HG03108 (cell line): ENCODE measurements around the gene ABHD15.
A peak's percentile ranks its signal among the peaks of the same experiment; 100 is the strongest.

Experiments
- ATAC-seq: cut with Tn5 transposase; IDR thresholded peaks from one replicate; pipeline ENCODE4 v1.9.1; 2021; ENCODE audit warnings: moderate library complexity; ENCODE audit not compliant: unreplicated experiment

ABHD15 gene

DNA sequence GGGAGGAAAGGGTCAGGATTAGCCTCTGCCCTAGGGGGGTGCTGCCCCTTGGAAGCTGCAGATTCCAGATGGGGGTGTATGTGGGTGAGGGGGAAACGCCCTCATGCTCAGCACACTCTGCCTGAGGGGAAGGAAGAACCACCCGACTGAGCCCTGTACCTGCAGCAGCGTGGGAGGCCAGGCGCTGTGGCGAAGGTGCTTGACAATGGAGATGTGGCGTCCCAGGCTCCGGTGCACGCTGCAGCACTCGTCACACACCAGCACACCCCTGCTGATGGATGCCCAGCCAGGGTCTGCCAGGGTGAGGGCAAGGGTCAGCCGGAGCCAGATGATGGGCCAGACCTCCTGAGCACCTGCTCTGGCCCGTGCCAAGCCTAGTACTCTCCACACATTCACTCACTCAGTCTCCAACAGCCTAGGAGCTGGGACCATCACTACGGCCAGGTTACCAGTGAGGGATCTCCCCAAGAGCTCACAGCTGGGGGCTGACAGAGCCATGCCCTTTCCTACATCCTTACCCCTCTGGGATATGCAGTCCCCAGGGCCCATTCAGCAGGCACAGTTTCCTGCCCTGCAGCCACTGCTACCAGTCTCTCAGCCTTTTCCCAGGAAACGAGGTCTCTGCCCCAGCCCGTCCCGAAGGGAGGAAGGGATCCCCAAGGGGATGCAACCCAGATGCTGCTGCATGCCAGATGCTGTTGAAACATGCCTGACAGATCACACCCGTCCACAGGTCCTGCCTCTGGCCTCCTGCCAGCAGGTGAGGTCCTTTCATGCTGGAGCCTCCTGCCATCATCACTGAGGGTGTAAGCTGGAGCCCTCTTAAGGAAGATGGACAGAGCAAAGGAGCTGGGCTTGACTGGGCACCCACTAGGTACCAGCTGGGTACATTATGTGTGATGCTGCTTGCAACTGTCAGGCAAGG lies 16.7 kb upstream of the ABHD15 start:
- no peak for ATAC-seq

DNA sequence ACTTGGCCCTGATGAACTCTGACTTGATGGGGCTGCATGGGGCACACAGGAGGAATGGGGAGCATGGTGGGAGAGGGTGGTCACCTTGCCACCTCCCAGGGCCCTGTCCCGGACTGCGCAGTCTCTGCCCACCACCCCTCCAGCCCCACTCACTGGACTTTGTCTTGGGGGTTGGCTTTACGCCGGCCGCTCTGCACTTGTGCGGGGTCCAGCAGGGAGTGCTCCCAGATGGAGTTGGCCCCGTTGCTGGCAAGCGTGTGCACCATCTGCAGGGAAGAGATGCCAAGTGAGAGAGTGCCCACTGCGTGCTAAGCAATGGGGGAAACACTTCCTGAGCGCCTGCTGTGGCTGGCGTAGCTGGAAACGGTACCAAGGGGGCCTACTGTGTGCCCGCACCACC lies 15.9 kb upstream of the ABHD15 start:
- no peak for ATAC-seq

DNA sequence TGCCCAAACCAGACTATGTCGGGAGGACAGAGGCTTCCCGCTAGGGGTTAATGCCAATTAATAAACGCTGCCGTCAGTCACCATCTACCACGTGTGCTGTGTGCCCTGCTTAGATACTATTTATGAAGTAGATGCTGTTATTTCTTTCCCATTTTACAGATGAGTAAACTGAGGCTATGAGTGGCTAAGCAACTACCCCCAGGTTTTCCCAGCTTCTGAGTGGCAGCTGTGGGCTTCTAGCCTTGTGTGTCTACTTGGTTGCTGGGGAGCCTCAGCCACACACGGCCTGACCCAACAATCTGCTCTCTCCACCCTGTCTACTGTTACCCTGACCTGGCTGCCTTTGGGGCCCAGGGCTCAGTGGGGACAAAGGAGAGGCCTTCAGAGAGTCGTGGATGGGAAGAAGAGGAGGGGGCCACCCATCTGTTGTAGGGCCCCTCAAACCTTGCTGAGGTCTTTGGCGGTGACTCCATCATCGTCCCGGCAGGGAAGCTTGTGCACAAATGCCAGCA lies 15.5 kb upstream of the ABHD15 start:
- ATAC-seq, result no peak

DNA sequence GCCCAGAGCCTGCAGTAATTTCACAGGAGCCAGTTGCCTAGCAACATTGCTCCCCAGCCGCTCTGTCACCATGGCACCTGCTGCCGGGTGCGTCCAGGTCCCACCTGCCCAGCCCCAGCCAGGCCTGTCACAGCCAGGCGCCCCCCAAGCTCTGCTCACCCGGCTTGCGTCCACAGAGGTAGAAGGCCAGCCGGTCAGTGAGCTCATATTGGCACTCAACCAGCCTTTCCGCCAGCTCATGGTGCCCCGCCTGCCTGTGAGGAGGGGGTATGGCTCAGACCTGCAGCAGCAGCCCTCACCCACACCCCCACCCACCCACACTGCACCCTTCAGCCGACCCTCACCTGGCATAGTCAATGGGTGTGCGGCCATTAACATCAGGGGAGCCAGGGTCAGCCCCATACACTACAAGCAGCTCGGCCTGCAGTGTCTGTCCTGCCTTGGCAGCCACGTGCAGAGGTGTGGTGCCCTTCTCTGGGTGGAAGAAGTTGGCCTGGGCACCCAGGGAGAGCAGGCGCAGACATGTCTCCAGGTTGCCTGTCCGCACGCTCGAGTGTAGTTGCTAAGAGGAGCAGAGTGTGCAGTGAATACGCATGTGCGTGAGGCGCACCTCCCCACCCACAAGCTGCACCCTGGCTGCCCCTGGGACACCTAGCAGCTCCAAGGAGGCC lies 14.9 kb upstream of the ABHD15 start:
- no peak for ATAC-seq

DNA sequence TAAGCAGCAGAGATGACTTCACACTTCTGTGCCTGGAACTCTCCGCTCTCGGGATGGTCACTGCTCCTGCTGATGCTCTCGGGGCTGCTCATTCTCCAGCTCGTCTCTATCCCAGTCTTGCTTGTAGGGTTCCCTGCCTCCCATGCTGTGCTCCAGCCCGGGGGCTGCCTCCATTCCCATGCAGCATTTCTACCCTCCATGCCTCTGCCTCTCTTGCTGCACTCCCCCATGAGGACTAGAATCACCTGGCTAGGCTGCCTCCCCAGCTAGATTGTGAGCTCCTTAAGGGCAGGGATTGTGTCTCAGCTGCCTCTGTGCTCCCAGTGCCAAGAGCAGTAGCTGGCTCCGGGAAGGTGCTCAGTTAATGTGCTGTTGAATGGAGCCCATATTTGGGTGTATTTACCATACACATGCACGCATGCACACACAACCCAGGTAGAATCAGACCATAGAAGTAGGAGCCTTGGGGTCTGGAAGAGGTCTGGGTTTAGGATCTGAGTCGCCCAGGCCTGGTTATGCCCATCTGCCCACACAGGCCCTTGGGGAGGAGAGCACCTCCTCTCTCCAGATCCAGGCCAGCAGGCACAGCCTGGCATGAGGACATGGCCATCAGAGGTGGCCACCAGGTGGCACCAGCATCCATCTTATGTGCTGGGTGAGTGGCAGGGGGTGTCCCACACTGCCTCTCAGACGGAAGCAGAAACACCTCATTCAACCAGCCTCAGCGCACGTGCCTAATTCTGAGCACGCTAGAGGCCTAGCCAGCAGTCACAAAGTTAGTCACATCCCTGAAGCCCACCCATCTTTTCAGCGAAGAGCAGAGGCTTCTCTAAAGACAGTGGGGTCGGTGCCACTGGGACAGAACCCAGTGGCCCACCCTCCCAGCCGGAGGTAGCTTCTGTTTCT lies 13.3 kb upstream of the ABHD15 start:
- ATAC-seq, result peak; percentile 82

DNA sequence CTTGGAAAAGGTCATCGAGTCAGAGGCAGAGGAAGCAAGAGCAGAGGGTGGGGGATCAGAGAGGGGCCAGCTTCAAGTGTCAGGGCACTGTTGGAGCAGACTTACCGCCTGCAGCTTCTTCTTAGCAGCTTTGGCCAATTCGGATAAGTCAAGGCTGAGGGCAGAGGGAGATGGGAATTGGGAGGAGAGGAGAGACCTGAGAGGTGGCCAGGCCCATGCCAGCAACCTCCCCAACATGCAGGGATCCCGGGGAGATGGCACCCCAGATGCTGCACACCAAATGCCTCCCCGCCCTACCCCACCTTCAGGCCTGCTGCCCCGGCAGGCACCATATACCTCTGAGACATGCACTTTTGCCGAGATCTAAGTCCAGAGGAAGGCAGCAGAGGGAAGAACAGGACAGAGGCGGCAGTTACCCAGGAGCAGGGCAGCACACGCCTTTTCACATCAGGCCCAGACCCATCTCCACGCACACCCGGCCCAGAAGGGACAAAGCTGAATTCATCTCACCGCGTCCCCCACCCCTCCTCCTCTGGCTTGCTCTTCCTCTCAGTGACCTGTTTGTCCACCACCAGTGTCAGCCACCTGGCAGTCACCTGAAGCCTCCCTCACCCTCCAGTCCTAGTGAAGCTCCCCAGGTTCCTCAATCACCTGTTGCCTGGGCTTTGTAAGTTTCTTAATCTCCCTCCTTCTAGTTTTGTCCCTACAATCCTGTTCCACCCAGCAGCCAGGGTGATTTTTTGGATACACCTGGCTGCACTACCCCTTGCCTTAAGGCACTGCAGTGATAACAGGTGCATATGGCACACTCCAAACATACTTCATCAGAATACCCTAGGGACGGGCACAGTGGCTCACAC lies 12.0 kb upstream of the ABHD15 start:
- ATAC-seq, result no peak

DNA sequence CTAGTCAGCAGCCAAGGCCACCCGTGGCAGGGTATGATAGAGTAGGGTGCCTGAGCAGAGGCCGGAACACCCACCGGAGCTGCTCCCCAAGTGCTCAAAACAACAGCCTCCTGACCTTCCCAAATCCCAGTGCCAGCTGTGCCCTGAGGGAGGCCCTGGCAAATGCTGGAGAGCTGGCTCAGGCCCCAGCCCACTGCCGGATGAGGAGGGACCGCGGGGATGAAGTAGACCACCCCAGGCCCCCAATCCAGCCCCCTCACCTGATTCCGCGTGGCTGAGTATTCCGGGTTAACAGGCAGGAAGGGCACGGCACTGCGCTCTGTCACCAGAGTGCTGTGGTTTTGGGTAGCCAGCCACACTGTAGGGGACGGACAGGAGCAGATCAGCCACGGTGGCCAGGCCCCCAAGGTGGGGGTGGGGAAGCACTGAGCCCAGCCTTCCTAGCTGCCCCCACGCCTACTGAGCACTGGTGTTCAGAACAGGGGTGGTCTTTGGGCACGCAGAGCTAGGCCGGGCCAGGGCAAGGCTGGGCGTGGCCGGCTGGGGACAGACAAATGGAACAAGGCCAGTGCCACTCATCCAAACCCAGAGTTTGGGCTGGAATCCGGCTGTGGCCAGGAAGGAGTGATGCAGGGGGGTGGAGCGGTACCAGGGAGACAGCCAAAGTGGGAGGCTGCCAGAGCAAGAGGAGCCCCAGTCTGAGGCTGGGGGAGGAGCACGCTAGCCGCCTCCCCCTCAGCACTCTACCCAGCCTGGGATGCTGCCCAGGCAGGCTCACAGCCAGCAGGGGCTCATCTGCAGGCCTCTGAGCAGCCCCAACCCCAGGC lies 10.8 kb upstream of the ABHD15 start:
- ATAC-seq, result no peak

DNA sequence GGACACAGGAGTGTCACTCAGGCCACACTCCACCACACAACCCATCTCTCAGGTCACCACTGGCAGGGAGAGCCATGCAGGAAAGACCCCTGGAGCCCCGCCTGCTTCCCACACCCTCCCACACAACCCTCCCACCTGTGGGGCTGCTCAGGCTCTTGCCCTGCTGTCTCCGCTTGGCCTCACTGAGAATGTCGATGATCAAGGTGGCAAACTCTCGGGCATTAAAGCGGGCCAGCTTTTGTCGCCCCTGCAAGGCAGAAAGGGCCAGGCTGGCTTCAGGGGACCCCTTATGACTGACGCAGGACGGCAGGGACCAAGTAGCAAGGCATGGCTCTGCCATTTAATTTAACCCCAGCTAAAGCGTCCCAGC lies 10.1 kb upstream of the ABHD15 start:
- ATAC-seq, result no peak

DNA sequence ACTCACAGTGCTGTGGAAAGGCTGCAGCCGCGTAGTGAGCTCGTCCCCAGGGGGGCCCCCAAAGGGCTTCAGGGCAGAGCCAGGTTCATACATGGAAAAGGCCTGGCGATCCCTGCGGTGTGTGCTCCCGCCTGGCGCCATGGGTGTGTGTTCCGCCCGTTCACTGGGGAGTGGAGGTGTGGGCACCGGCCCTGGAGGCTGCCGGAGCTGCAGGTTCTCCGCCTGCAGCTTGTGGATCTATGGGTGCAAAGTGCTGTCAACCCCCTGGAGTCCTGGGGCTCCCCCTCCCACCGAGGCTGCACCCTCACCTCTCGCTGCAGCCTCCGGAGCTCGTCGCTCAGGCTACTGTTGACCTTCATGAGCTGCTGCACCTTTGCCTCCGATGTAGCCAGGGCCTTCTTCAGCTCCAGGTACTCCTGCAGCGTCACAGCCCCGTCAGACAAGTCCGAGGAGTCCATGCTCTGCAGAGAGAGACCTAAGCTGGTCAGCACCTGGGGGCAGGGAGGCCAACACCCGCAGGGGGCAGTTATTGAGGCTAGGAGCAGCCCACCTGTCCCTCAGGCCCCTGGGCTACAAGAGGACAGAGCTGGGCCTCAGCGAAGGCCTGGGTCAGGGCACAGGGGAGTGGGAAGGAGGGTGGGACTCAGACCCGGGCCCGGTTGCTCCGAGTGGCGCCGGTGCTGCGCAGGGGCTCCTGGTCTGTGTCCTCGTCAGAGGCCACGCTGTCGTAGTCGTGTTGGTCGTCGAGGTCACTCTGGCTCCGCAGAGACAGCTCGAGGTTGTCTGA lies 9.6 kb upstream of the ABHD15 start:
- no peak for ATAC-seq

DNA sequence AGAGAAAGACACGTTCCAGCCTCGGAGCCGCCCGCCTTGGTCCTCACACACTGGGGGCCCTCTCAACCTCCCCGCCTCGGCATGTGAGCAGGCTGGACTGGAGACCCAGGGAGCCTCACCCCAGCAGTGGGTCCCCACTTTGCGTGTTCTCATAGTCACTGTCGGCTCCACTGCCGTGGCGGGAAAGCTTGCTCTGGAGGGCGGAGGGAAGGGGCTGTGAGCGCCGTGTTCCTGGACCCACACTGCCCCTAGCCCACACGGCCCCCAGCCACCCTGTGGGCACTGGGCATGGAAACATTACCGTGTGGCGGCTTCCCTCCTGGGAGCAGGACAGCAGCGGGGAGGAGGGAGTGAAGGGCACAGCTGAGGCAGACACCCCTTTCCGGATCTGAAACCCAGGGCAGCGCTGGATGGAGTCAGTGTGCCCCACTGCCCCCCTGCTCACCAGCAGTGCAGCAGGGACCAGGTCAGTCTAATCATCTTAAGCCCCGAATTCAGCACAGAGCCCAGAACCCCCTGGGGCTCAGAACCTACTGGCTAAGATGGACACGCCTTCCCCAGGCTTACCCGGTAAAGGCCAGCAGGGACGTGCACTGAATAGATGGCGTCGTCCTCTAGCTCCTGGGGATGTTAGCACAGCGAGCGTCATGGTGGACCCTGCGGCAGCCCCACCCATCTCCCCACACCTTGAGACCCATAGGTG lies 8.8 kb upstream of the ABHD15 start:
- no peak for ATAC-seq

DNA sequence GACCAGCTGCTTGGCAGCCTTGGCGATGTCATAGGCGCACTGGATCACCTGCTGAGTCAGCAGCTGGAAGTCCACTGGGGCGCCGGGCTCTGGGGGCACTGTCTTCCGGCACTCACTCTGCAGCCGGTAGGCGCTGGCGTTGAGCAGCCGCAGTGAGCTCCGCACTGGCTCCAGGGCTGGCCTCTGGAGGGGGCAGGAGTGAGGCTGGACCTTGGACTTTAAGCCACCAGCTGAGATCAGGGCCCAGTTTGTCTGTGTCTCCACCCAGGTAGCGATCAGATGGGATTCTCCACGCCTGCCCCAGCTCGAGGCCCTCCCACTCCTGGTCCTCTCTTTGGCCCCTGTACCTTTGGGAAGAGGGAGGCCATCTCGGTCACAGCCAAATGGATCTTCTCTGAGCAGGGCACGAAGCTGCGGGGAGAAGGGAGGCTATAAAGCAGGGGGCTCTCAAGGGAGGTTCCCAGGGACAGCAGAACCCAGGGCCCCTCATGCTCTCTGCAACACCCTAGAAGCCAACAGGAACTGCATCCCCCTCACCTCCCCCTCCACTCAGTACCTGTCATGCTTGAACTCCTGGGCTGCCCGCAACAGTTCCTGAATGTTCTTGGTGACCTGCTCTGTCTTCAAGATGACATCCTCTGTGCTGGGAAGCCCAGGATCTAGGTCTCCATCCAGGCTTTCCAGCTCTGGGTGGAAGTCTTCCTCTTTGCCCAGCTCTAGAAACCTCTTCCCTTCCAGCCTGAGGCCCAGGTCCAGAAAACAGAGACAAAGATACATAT lies 8.1 kb upstream of the ABHD15 start:
- no peak for ATAC-seq

DNA sequence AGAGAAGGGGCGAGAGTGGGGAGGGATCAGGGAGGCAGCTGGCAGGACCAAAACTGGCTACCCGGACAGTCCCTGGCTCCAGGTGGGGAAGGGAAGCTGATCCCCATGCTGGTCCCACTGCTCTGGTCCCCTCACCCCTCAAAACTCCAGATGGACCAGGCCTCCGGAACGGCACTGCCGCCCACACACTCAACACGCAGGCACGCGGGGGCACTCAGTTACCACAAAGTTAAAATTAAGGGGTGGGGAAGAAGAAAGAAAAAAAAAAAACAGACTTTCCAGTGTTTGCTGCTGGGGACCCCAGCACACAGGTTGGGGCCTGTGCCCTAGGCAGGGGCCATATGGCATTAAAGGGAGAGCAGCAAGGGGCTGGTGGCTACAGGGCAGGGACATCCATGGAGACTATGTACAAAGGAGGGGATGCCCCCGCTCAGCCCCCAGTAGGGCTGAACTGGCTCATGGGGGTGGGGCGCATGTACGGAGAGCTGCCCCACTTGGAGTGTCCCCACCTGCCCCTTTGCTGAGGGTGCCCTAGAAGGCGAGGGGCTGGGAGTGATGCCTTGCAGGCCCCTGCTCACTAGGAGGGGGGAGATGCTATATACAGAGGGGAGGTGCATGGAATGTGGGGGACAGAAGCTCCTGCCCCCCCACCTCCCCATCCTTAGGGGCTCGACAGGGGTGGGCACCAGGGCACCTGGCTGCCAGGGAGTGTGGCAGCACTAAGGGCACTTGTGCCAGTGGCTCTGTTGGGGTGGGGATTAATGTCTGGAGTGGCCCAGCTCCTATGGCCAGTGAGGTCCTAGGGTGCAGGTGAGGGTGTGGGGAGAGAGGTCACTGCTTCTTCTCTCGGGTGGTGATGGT lies 7.3 kb upstream of the ABHD15 start:
- no peak for ATAC-seq

DNA sequence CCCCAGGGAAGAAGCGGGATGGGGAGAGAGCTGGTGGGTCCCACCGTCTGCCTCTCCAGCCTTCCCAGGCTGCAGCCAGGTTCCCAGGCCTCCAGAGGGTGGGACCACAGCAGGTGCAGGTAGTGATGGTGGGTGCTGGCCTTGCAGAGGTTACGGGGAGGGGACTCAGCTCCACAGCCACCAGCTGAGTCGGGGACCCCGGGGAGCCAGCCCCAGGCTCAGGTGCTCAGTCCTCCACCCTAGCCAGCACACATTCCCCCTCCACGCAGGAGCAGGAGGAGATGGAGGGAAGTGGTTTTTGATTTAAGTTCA lies 6.7 kb upstream of the ABHD15 start:
- no peak for ATAC-seq

DNA sequence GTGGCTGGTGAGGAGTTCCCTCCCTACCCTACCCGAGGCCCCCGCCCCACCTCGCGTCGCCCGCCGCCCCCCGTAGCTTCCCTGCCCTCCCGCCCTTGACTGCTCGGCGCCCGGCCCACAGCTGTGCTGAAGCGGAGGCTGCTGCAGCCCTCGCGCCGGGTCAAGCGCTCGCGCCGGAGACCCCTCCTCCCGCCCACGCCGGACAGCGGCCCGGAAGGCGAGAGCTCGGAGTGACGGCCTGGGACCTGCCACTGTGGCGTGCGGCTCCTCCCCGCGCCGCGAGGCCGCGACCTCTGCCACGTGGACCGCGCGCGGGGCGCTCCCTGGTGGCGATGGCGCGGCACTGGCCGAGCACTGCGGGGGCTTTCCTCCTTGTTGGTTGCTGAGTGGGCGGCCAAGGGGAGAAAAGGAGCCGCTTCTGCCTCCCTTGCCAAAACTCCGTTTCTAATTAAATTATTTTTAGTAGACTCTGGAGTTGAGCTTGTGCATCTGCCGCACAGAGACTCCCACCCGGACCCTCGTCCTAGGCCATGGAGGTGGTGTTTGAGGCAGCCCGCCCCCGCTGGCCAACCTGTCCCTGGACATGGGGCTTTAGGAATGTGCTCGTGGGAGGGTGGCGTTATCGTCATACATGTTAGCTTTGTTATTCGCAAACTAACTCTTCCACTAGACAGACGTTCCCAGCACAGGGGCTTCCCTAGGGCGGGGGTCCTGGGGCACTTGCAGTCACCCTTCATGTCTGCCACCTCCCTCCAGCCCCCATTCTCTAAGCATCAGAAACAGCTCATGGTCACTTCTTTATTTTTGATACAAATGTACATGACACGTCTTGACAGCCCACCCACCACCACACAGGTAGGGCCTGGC lies 6.1 kb upstream of the ABHD15 start:
- ATAC-seq, result no peak

DNA sequence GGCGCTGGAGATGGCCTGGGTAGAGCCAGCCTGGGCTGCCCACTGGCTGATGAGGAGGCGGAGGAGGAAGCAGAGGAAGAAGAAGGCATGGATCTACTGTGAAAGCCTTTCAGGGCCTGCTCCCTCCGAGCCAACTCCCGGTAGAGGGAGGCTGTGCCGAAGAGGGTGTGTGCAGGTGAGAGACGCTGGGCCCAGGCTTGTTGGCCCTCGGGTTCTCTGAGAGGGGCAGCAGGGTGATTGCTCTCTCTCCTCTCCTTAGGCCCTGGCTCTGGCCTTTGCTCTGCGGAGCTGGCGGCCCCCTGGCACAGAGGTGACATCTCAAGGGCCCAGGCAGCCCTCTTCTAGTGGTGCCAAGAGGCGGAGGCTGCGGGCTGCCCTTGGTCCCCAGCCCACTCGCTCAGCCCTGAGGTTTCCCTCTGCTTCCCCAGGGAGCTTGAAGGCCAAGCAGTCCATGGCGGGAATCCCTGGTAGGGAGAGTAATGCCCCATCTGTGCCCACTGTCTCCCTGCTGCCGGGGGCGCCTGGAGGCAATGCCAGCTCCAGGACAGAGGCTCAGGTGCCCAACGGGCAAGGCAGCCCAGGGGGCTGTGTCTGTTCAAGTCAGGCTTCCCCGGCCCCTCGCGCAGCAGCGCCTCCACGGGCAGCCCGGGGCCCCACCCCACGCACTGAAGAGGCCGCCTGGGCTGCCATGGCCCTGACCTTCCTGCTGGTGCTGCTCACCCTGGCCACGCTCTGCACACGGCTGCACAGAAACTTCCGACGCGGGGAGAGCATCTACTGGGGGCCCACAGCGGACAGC lies 5.2 kb upstream of the ABHD15 start:
- no peak for ATAC-seq
